GM23338 (cell line): ENCODE results near the gene SPINK14. TPM values are rescaled to one million over a fixed set of nuclear protein-coding genes. Genes with fewer than 3 reads are reported as not detected.

Experiments
- ATAC-seq: fragments of 200-7000 bp; cut with Tn5 transposase; 3 replicates; pipeline ENCODE4 v1.9.1; 2020
- DNase-seq: peaks from one replicate; pipeline ENCODE4 v3.0.0-alpha.2; 2015; ENCODE audit warnings: low spot score
- H2AFZ ChIP-seq: fragments of 200-600 bp; sonication (generic); 2 replicates; pipeline ENCODE4 v1.8.0; 2016; ENCODE audit warnings: antibody characterized with exemption, mild to moderate bottlenecking, moderate library complexity
- H3F3A ChIP-seq: fragments of 200-600 bp; sonication (generic); replicated peaks from 2 replicates; pipeline ENCODE4 v1.8.0; 2017; ENCODE audit warnings: antibody characterized with exemption, mixed run types, low read depth
- H3K27ac ChIP-seq: fragments of 200-600 bp; sonication (generic); 2 replicates; pipeline ENCODE4 v1.6.1; 2016; ENCODE audit warnings: low read depth
- H3K27me3 ChIP-seq: fragments of 200-600 bp; sonication (generic); 2 replicates; pipeline ENCODE4 v1.8.0; 2016; ENCODE audit warnings: mild to moderate bottlenecking, mixed run types, moderate library complexity; ENCODE audit not compliant: insufficient read depth
- H3K36me3 ChIP-seq: fragments of 200-600 bp; sonication (generic); 2 replicates; pipeline ENCODE4 v1.8.0; 2016; ENCODE audit warnings: mild to moderate bottlenecking; ENCODE audit not compliant: insufficient read depth
- H3K4me1 ChIP-seq: fragments of 200-600 bp; sonication (generic); 2 replicates; pipeline ENCODE4 v1.8.0; 2016; ENCODE audit warnings: mild to moderate bottlenecking, moderate library complexity; ENCODE audit not compliant: insufficient read depth
- H3K4me2 ChIP-seq: fragments of 200-600 bp; sonication (generic); 2 replicates; pipeline ENCODE4 v1.7.1; 2017; ENCODE audit warnings: mixed run types
- H3K4me3 ChIP-seq: fragments of 200-600 bp; sonication (generic); 2 replicates; pipeline ENCODE4 v1.6.1; 2016; ENCODE audit warnings: mixed run types
- H3K79me2 ChIP-seq: fragments of 200-600 bp; sonication (generic); replicated peaks from 2 replicates; pipeline ENCODE4 v1.8.0; 2017; ENCODE audit warnings: mild to moderate bottlenecking; ENCODE audit not compliant: insufficient read depth
- H3K9me2 ChIP-seq: fragments of 200-600 bp; sonication (generic); 2 replicates; pipeline ENCODE4 v1.8.0; 2017; ENCODE audit not compliant: insufficient read depth
- H4K20me1 ChIP-seq: fragments of 200-600 bp; sonication (generic); replicated peaks from 2 replicates; pipeline ENCODE4 v1.8.0; 2017; ENCODE audit warnings: mild to moderate bottlenecking; ENCODE audit not compliant: insufficient read depth
- H3K27ac Mint-ChIP-seq: 2 replicates; pipeline ENCODE4 v1.8.0; 2020; ENCODE audit warnings: inconsistent platforms, mild to moderate bottlenecking, moderate library complexity, mixed read lengths
- H3K27me3 Mint-ChIP-seq: 3 replicates; pipeline ENCODE4 v1.8.0; 2022; ENCODE audit warnings: low read depth, mild to moderate bottlenecking, moderate library complexity, mixed read lengths, inconsistent platforms; ENCODE audit not compliant: insufficient read depth, poor library complexity
- H3K36me3 Mint-ChIP-seq: 3 replicates; pipeline ENCODE4 v1.8.0; 2021; ENCODE audit warnings: low read depth, mild to moderate bottlenecking, inconsistent platforms, moderate library complexity, mixed read lengths
- H3K4me1 Mint-ChIP-seq: 3 replicates; pipeline ENCODE4 v1.8.0; 2020; ENCODE audit warnings: mild to moderate bottlenecking, inconsistent platforms, mixed read lengths
- H3K4me3 Mint-ChIP-seq: 3 replicates; pipeline ENCODE4 v1.8.0; 2021; ENCODE audit warnings: moderate library complexity, mild to moderate bottlenecking, inconsistent platforms, mixed read lengths
- H3K9me3 Mint-ChIP-seq: 3 replicates; pipeline ENCODE4 v1.8.0; 2020; ENCODE audit warnings: moderate library complexity, mild to moderate bottlenecking, inconsistent platforms, mixed read lengths
- CREB1 ChIP-seq: fragments of 250-450 bp; sonication (Bioruptor Pico); IDR thresholded peaks from 2 replicates; pipeline ENCODE4 v1.5.0; 2020; ENCODE audit warnings: low read depth, mild to moderate bottlenecking, moderate library complexity
- CTCF ChIP-seq, 2 experiments: fragments of 200-600 bp in 1 of 2; sonication (generic) in 1 of 2; conservative IDR thresholded peaks; 2 replicates each; pipeline versions ENCODE4 v1.5.1 to v1.6.1; 2016 to 2017; ENCODE audit warnings: antibody characterized with exemption in 2 of 2, low read depth in 2 of 2, mild to moderate bottlenecking in 2 of 2, moderate library complexity in 1 of 2
- ETS1 ChIP-seq: IDR thresholded peaks from 2 replicates; pipeline ENCODE4 v1.6.1; 2016; ENCODE audit warnings: antibody characterized with exemption
- EZH2 ChIP-seq: fragments of 200-600 bp; sonication (generic); IDR thresholded peaks from one replicate; pipeline ENCODE4 v1.8.0; 2017; ENCODE audit warnings: antibody characterized with exemption, mild to moderate bottlenecking, low read depth; ENCODE audit not compliant: unreplicated experiment
- EZH2phosphoT487 ChIP-seq: fragments of 200-600 bp; sonication (generic); IDR thresholded peaks from one replicate; pipeline ENCODE4 v1.8.1; 2018; ENCODE audit warnings: antibody characterized with exemption; ENCODE audit not compliant: unreplicated experiment
- JUNB ChIP-seq: IDR thresholded peaks from one replicate; pipeline ENCODE4 v1.6.1; 2016; ENCODE audit warnings: antibody characterized with exemption; ENCODE audit not compliant: unreplicated experiment
- NANOG ChIP-seq: IDR thresholded peaks from 2 replicates; pipeline ENCODE4 v1.6.1; 2016; ENCODE audit warnings: antibody characterized with exemption, borderline replicate concordance
- POLR2AphosphoS5 ChIP-seq: IDR thresholded peaks from 2 replicates; pipeline ENCODE4 v1.6.1; 2016; ENCODE audit warnings: antibody characterized with exemption, low read depth
- STAT1 ChIP-seq: IDR thresholded peaks from one replicate; pipeline ENCODE4 v1.6.1; 2016; ENCODE audit warnings: antibody characterized with exemption; ENCODE audit not compliant: unreplicated experiment
- ZNF114 ChIP-seq: fragments of 250-450 bp; sonication (Bioruptor Pico); IDR thresholded peaks from 2 replicates; pipeline ENCODE4 v1.5.0; 2020; ENCODE audit warnings: mild to moderate bottlenecking, moderate library complexity
- ZNF331 ChIP-seq: fragments of 250-450 bp; sonication (Bioruptor Pico); IDR thresholded peaks from 2 replicates; pipeline ENCODE4 v1.5.0; 2020; ENCODE audit warnings: low read depth, mild to moderate bottlenecking, moderate library complexity
- ZNF462 ChIP-seq: fragments of 250-450 bp; sonication (Bioruptor Pico); IDR thresholded peaks from 2 replicates; pipeline ENCODE4 v1.5.0; 2020; ENCODE audit warnings: mild to moderate bottlenecking, moderate library complexity
- polyA plus RNA-seq: library from polyadenylated mRNA; unstranded; fragments of >200 nt; fragmentation: Nextera tagmentation; extraction: Ambion mirVana; gene quantifications from 2 replicates; pipeline ENCODE4 v1.2.1, GENCODE V29; 2016
- total RNA-seq: library from RNA; depleted of rRNA; stranded (reverse); fragments of >200 nt; shearing (Covaris generic); gene quantifications from 2 replicates; pipeline ENCODE4 v1.2.3, GENCODE V29; 2014

The SPINK14 gene
- total and polyA plus RNA-seq, 2 experiments from 2014 or later = not detected

- TF ChIP-seq CTCF (conservative IDR thresholded peaks at IDR 0.05; ENCODE audit: low read depth in 2 of 2) (no peak), EZH2 (no peak), ETS1 (no peak), JUNB (no peak)
Measured at GRCh38 chr5:148140846-148141245, 27.5 kb upstream of the SPINK14 start (continued).

GRCh38 chr5:148141645-148142044 is 26.7 kb upstream of the SPINK14 start:
- no peaks in the 10 kb centered on the region for H3K36me3 Mint-ChIP-seq
- Histone ChIP-seq H3K4me1 (peaks cover 5% of the 10 kb centered on the region; the same call in 1 of the 2 replicates), H3F3A (no peaks in the 10 kb centered on the region), H4K20me1 (no peaks in the 10 kb centered on the region), H3K4me3 (no peak overlapping the region), H3K36me3 (no peaks in the 10 kb centered on the region), H3K79me2 (no peaks in the 10 kb centered on the region), H3K27me3 (no peaks in the 10 kb centered on the region), H3K4me2 (no peak overlapping the region), H3K9me2 (peaks cover 5% of the 10 kb centered on the region; the same call in 1 of the 2 replicates), H3K27ac (no peak overlapping the region), H2AFZ (no peak overlapping the region)
- no peak overlapping the region for H3K4me3 Mint-ChIP-seq
- H3K27me3 Mint-ChIP-seq = no peaks in the 10 kb centered on the region
- no peak for ATAC-seq
- no peak overlapping the region for H3K27ac Mint-ChIP-seq
- H3K4me1 Mint-ChIP-seq = no peaks in the 10 kb centered on the region
- H3K9me3 Mint-ChIP-seq = no peaks in the 10 kb centered on the region; the same call in 2 of the 3 replicates
- DNase-seq = no peak
- no peak for TF ChIP-seq ZNF462 (CRISPR knock-in tag)
- no peak for TF ChIP-seq ZNF114 (CRISPR knock-in tag)
- no peak for TF ChIP-seq CTCF (conservative IDR thresholded peaks at IDR 0.05; ENCODE audit: low read depth in 2 of 2)
- TF ChIP-seq STAT1 = no peak
- no peak for TF ChIP-seq EZH2phosphoT487
- no peak for TF ChIP-seq JUNB
- TF ChIP-seq CREB1 (CRISPR knock-in tag) = no peak
- TF ChIP-seq POLR2AphosphoS5 = no peak
- no peak for TF ChIP-seq NANOG
- TF ChIP-seq ETS1 = no peak
- TF ChIP-seq ZNF331 (CRISPR knock-in tag) = no peak
